GM10266 (cell line): Measurements from ENCODE around the gene PTPN13.

Source experiments
- DNase-seq: peaks from one replicate; pipeline ENCODE4 v3.0.0; 2012; ENCODE audit errors: extremely low spot score
- TF ChIP-seq, protein P1 (sequence below): IDR thresholded peaks from 2 replicates; pipeline ENCODE4 v1.5.1; 2012; ENCODE audit warnings: mild to moderate bottlenecking, low read depth; ENCODE audit not compliant: control insufficient read depth, insufficient read depth; ENCODE audit errors: missing control alignments

PTPN13 gene

DNA sequence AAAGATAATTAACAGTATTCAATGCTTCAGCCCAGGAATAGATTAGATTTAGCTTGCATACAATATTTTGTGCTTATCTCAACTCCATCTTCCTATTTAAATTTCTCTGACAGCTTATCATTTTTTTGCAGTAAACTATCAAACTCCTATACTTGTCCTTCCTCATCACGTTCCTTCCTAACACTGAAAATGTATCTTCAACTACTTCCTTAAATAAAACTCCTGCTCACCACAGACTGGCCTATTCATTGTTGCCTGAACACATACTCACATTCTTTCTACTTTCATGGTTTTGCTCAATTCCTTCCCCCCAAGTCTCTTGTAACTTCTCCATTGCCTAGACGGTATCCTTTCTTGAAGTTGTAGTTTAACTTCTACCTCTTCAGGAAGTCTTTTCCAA lies 28.5 kb upstream of the PTPN13 start:
- no peak for DNase-seq

DNA sequence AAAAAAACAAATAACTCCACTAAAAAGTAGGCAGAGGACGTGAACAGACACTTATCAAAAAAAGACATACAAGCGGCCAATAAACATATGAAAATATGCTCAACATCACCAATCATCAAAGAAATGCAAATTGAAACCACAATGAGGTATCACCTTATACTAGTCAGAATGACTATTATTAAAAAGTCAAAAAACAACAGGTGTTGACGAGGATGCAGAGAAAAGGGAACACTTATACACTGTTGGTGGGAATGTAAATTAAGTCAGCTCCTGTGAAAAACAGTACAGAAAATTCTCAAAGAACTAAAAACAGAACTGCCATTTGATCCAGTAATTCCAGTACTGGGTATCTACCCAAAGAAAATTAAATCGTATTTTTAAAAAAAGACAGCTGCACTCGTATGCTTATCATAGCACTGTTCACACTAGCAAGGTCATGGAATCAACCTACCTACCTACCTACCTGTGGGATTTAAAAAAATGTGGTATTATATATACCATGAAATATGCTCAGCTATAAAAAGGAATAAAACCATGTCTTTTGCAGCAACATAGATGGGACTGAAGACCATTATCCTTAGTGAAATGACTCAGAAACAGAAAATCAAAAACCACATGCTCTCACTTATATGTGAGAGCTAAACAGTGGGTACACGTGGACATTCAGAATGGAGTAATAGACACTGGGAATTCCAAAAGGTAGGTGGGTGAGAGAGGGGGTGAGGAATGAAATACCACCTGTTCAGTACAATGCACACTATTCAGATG lies 24.8 kb upstream of the PTPN13 start:
- no peak for DNase-seq
- TF ChIP-seq, protein P1, sequence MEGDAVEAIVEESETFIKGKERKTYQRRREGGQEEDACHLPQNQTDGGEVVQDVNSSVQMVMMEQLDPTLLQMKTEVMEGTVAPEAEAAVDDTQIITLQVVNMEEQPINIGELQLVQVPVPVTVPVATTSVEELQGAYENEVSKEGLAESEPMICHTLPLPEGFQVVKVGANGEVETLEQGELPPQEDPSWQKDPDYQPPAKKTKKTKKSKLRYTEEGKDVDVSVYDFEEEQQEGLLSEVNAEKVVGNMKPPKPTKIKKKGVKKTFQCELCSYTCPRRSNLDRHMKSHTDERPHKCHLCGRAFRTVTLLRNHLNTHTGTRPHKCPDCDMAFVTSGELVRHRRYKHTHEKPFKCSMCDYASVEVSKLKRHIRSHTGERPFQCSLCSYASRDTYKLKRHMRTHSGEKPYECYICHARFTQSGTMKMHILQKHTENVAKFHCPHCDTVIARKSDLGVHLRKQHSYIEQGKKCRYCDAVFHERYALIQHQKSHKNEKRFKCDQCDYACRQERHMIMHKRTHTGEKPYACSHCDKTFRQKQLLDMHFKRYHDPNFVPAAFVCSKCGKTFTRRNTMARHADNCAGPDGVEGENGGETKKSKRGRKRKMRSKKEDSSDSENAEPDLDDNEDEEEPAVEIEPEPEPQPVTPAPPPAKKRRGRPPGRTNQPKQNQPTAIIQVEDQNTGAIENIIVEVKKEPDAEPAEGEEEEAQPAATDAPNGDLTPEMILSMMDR = no peak

More for the DNA sequence above, 28.5 kb upstream of the PTPN13 start:
- TF ChIP-seq, protein P1 = no peak

DNA sequence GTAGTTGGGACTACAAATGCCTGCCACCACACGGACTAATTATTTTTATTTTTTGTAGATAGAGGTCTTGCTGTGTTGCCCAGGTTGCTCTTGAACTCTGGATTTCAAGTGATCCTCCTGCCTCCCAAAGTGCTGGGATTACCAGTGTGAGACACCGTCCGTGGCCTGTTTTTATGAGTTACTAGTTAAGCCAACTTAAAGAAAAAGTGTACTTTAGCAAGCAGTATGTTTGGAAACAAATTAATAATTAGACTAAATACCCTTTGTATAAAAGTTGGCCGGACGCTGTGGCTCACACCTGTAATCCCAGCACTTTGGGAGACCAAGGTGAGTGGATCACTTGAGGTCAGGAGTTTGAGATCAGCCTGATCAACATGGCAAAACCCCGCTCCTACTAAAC lies 14.2 kb upstream of the PTPN13 start:
- TF ChIP-seq, protein P1 = no peak
- no peak for DNase-seq

DNA sequence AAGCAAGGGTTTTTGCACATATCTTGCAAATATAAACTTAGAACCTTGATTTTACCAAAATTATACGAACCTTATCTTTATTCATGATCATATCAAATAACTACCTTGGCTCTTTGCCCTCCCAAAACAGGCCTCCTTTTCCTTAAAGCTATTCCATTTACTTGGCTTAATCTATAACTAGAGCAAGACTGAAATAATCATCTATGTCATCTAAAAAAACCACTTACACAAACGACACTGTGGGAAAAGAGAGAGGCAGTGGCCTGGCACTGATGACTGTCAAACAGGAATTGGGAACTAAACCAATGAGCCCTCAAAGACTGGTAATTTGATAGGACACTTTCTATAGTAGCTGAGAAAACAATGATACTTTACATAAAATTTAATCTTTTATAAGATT lies 11.7 kb upstream of the PTPN13 start:
- DNase-seq = no peak
- TF ChIP-seq, protein P1 = no peak

DNA sequence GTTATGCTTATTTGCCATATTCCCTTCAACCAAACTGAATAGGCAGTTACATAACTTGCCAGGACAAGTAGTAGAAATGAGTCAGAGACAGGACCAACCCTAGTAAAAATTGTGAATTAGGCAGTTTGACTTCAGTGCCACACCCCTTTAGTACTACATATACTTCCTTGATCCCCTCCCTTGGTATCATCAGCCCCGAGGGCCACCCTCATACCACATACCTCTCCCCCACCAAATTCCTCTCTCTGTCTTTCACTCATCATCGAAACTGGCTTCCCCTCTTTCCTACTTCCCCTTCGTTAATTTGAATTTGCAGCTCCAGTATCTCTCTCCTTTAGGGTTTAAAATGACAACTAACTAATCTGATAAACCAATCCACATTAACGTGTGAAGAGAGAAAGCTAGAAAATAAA lies 7.9 kb upstream of the PTPN13 start:
- no peak for DNase-seq

DNA sequence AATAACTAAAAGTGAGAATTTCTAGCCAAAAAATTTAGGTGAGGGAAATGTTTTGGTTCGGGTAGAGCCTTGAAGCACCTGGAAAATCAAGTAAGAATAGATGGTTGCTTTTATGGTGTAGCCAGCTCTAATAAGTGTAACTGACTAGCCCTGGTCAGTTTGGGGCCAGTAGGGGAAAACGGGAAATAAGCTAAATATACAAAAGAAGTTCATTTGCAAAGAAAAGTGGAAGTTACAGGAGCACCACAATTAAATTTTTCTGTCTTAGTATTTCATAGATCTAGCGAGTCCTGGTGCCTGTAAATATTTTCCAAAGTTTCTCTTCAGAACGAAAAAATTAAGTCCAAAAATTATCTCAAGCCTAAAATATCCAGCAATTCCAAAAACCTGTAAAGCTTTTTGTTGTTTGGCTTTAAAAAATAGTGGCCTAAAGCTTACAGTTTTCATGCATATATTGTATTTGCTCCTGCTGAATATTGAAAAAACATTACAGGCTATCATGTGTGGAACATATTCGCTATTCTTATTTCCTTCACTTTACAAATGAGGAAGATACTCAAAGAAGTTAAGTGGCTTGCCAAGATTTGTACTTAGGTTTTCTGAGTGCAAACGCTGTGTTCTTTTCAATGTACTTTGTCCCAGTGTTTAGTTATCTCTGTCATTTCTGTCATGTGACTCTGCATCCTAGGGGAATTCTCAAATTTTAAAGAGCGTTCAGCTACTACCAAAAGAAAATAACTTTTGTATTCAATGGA lies 7.3 kb upstream of the PTPN13 start:
- DNase-seq = no peak
- TF ChIP-seq, protein P1 = no peak

More for the DNA sequence above, 7.9 kb upstream of the PTPN13 start:
- TF ChIP-seq, protein P1 = no peak
